HCT116 (cell line): ENCODE results near the gene EIF4E3. TPM values are rescaled to one million over a fixed set of nuclear protein-coding genes. Genes with fewer than 3 reads are reported as not detected.

ENCODE experiments used
- ATAC-seq: fragments of 200-7000 bp; cut with Tn5 transposase; 2 replicates; pipeline ENCODE4 v1.9.1; 2020; ENCODE audit warnings: mild to moderate bottlenecking, moderate library complexity
- BruUV-seq: library from RNA; stranded (reverse); fragments of 400-500 nt; replicated peaks from 2 replicates; lab custom pipeline; 2021; lab: Mats Ljungman, UMichigan
- CTCF ChIA-PET: fragments of 300-600 bp; sonication (Branson Sonifier 250); formaldehyde crosslinking; loops from one replicate; lab custom pipeline; 2021; ENCODE audit warnings: antibody characterized with exemption; lab: Charles Lee
- POLR2A ChIA-PET: fragments of 300-600, 350-600 bp; sonication (Branson Sonifier 250); formaldehyde crosslinking; loops from one replicate; lab custom pipeline; 2021; ENCODE audit warnings: antibody characterized with exemption; lab: Charles Lee
- RAD21 ChIA-PET, 2 experiments: fragments of 300-600 bp; sonication (Branson Sonifier 250); formaldehyde crosslinking; loops; one replicate each; lab custom pipeline; 2023; ENCODE audit warnings: low total read pairs in 2 of 2; ENCODE audit not compliant: uncharacterized antibody in 2 of 2, unreplicated experiment in 2 of 2, low non-redundant PET in 1 of 2; lab: Charles Lee
- DNase-seq: peaks from one replicate; pipeline ENCODE4 v3.0.0-alpha.2; 2010; ENCODE audit warnings: low read depth, low spot score
- H2AFZ ChIP-seq: fragments of 200-600 bp; shearing (Covaris generic), sonication (generic); 2 replicates; pipeline ENCODE4 v1.6.1; 2017; ENCODE audit warnings: low read depth, mixed run types, mixed read lengths, antibody characterized with exemption, low read length; ENCODE audit not compliant: poor library complexity, severe bottlenecking
- H3K27ac ChIP-seq: 2 replicates; pipeline ENCODE4 v1.5.1; 2012; ENCODE audit warnings: low read depth, low read length
- H3K27me3 ChIP-seq: fragments of 200-600 bp; sonication (generic); 2 replicates; pipeline ENCODE4 v1.6.1; 2016; ENCODE audit warnings: mixed run types, low read length, mixed read lengths; ENCODE audit not compliant: insufficient read depth
- H3K36me3 ChIP-seq, 2 experiments: fragments of 200-500 bp in 1 of 2; fragments of 200-600 bp in 1 of 2; sonication (Bioruptor generic) in 1 of 2; sonication (generic) in 1 of 2; 2 replicates each; pipeline versions ENCODE4 v1.5.1 to v1.6.1; 2014 to 2016; ENCODE audit warnings: low read length in 2 of 2, inconsistent platforms in 1 of 2, mixed read lengths in 1 of 2, mixed run types in 1 of 2; ENCODE audit not compliant: insufficient read depth in 2 of 2, control insufficient read depth in 1 of 2
- H3K4me1 ChIP-seq, 2 experiments: fragments of 200-600 bp in 1 of 2; sonication (generic) in 1 of 2; 2 replicates each; pipeline versions ENCODE4 v1.5.1 to v1.6.1; 2012 to 2017; ENCODE audit warnings: low read length in 2 of 2, inconsistent platforms in 1 of 2, mild to moderate bottlenecking in 1 of 2, mixed read lengths in 1 of 2, mixed run types in 1 of 2, moderate library complexity in 1 of 2; ENCODE audit not compliant: insufficient read depth in 2 of 2, control insufficient read depth in 1 of 2
- H3K4me2 ChIP-seq: fragments of 200-600 bp; sonication (generic); 2 replicates; pipeline ENCODE4 v1.6.1; 2017; ENCODE audit warnings: mixed run types, low read length, mixed read lengths
- H3K4me3 ChIP-seq, 2 experiments: fragments of 200-600 bp in 1 of 2; sonication (generic) in 1 of 2; replicated peaks in 1 of 2; 2 replicates each; pipeline ENCODE4 v1.5.1; 2011 to 2016; ENCODE audit warnings: low read length in 2 of 2, control low read depth in 1 of 2, low read depth in 1 of 2, mild to moderate bottlenecking in 1 of 2, mixed read lengths in 1 of 2, mixed run types in 1 of 2
- H3K79me2 ChIP-seq: fragments of 200-600 bp; sonication (generic); 2 replicates; pipeline ENCODE4 v1.6.1; 2017; ENCODE audit warnings: mild to moderate bottlenecking, mixed run types, low read length, moderate library complexity, mixed read lengths; ENCODE audit not compliant: insufficient read depth
- H3K9ac ChIP-seq: fragments of 200-600 bp; sonication (generic); 2 replicates; pipeline ENCODE4 v1.6.1; 2016; ENCODE audit warnings: low read length, mixed read lengths
- H3K9me2 ChIP-seq: fragments of 200-600 bp; sonication (generic), shearing (Covaris generic); 2 replicates; pipeline ENCODE4 v1.6.1; 2017; ENCODE audit warnings: mixed run types, mild to moderate bottlenecking, moderate library complexity; ENCODE audit not compliant: insufficient read depth
- H3K9me3 ChIP-seq, 2 experiments: fragments of 200-500 bp in 1 of 2; fragments of 200-600 bp in 1 of 2; sonication (Bioruptor generic) in 1 of 2; sonication (generic) in 1 of 2; 2 replicates each; pipeline ENCODE4 v1.6.1; 2014 to 2017; ENCODE audit warnings: low read length in 2 of 2, mixed read lengths in 2 of 2, inconsistent platforms in 1 of 2, low read depth in 1 of 2, mild to moderate bottlenecking in 1 of 2, mixed run types in 1 of 2, moderate library complexity in 1 of 2; ENCODE audit not compliant: control insufficient read depth in 1 of 2, insufficient read depth in 1 of 2
- H4K20me1 ChIP-seq: fragments of 200-600 bp; sonication (generic), shearing (Covaris generic); 2 replicates; pipeline ENCODE4 v1.6.1; 2017; ENCODE audit warnings: mixed run types, mild to moderate bottlenecking, moderate library complexity; ENCODE audit not compliant: insufficient read depth
- CBX3 ChIP-seq: IDR thresholded peaks from 2 replicates; pipeline ENCODE4 v1.6.1; 2012; ENCODE audit warnings: low read depth
- CEBPB ChIP-seq: IDR thresholded peaks from 2 replicates; pipeline ENCODE4 v1.6.1; 2012; ENCODE audit warnings: low read depth
- EGR1 ChIP-seq: IDR thresholded peaks from 2 replicates; pipeline ENCODE4 v1.6.1; 2012; ENCODE audit warnings: low read depth
- ELF1 ChIP-seq: IDR thresholded peaks from 2 replicates; pipeline ENCODE4 v1.6.1; 2012; ENCODE audit warnings: low read depth, borderline replicate concordance
- EZH2 ChIP-seq: fragments of 200-600 bp; sonication (generic); IDR thresholded peaks from 2 replicates; pipeline ENCODE4 v1.6.1; 2017; ENCODE audit warnings: antibody characterized with exemption, mixed run types
- EZH2phosphoT487 ChIP-seq: fragments of 200-600 bp; IDR thresholded peaks from 2 replicates; pipeline ENCODE4 v1.6.1; 2018; ENCODE audit warnings: antibody characterized with exemption, borderline replicate concordance
- JUND ChIP-seq: IDR thresholded peaks from 2 replicates; pipeline ENCODE4 v1.6.1; 2012
- POLR2A ChIP-seq: IDR thresholded peaks from 2 replicates; pipeline ENCODE4 v1.7.0; 2011; ENCODE audit warnings: borderline replicate concordance; ENCODE audit not compliant: insufficient read depth, insufficient read length; ENCODE audit errors: extremely low read depth
- POLR2AphosphoS5 ChIP-seq: IDR thresholded peaks from 2 replicates; pipeline ENCODE4 v1.6.1; 2011; ENCODE audit warnings: mild to moderate bottlenecking, low read depth, low read length, moderate library complexity
- RAD21 ChIP-seq: IDR thresholded peaks from 2 replicates; pipeline ENCODE4 v1.6.1; 2012; ENCODE audit warnings: low read depth, mild to moderate bottlenecking
- SIN3A ChIP-seq: IDR thresholded peaks from 2 replicates; pipeline ENCODE4 v1.6.1; 2012; ENCODE audit warnings: low read depth
- SP1 ChIP-seq: IDR thresholded peaks from 2 replicates; pipeline ENCODE4 v1.6.1; 2012; ENCODE audit warnings: low read depth
- SRF ChIP-seq: IDR thresholded peaks from 2 replicates; pipeline ENCODE4 v1.6.1; 2012; ENCODE audit warnings: low read depth
- TCF7L2 ChIP-seq: IDR thresholded peaks from 2 replicates; pipeline ENCODE4 v1.7.0; 2011; ENCODE audit warnings: borderline replicate concordance, inconsistent platforms; ENCODE audit not compliant: insufficient read depth, insufficient read length; ENCODE audit errors: extremely low read depth
- ZNF274 ChIP-seq: fragments of 200-500 bp; sonication (Bioruptor generic); IDR thresholded peaks from 2 replicates; pipeline ENCODE4 v1.6.1; 2014; ENCODE audit warnings: mild to moderate bottlenecking, low read depth, low read length, inconsistent platforms
- intact Hi-C: fragments of 100-400 bp; cut with micrococcal nuclease; formaldehyde crosslinking; loops from 2 replicates; pipeline ENCODE4 v1.10.0; 2022
- total RNA-seq: library from RNA; stranded (reverse); gene quantifications from one replicate; pipeline ENCODE4 v1.2.1, GENCODE V29; 2021; ENCODE audit not compliant: unreplicated experiment
- TF ChIP-seq, protein P1 (sequence below): IDR thresholded peaks from 2 replicates; pipeline ENCODE4 v1.6.1; 2012; ENCODE audit warnings: low read depth

EIF4E3 gene
- total RNA-seq, 1 experiment from 2014 or later = 6.0 TPM

DNA sequence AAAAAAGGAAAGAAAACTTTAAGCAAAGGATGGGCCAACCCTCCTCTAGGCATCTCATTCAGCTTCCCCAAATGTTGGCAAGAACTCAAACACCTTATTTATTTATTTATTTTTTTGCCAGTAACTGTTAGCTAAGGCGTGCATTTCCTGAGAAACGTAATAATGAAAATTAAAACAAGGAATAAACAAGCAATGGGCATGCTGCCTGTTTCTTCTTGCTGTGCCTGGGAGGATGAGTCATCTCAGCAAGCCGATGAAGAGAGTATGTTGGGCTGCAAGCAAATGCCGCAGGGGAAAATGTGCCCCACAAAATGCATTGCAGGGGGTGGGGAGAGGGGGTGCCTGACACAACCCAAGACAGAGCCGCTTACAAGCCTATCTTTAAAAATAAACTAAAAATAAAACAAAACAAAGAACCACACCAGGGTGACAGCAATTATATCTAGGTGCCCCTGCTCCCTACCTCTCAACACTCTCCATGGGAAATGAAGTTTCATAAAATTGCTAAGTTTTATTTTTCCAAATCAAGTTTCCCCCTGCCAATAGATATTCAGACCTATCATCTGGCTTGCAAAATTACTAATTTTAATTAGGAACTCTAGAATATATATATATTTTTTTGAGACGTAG lies 40.3 kb downstream of the EIF4E3 start:
- ChIA-PET POLR2A (no interaction called here), CTCF (no interaction called here), RAD21 (no interaction called here)
- BruUV-seq = no TSS peak
- H3K9me3 ChIP-seq = no peaks in the 10 kb centered on the region
- DNase-seq (no peak), ATAC-seq (no peak)
- H3K27me3 ChIP-seq = no peaks in the 10 kb centered on the region
- H3K4me1 ChIP-seq = peaks cover 0 to 7% of the 10 kb centered on the region in 2 experiments; a peak in 3 of 4 replicates
- H4K20me1 ChIP-seq = no peaks in the 10 kb centered on the region
- intact Hi-C loops = no loop called here
- no peaks in the 10 kb centered on the region for H3K9me2 ChIP-seq
- H3K9ac ChIP-seq = no peak overlapping the region
- no peak overlapping the region for H3K4me2 ChIP-seq
- no peak overlapping the region for H2AFZ ChIP-seq
- TF ChIP-seq TCF7L2 (no peak), CEBPB (no peak), SIN3A (no peak), POLR2A (no peak), EGR1 (no peak), ZNF274 (no peak), JUND (no peak)
- no peaks in the 10 kb centered on the region for H3K79me2 ChIP-seq
- no peaks in the 10 kb centered on the region for H3K36me3 ChIP-seq
- H3K27ac ChIP-seq = no peak overlapping the region
- H3K4me3 ChIP-seq = no peak overlapping the region

DNA sequence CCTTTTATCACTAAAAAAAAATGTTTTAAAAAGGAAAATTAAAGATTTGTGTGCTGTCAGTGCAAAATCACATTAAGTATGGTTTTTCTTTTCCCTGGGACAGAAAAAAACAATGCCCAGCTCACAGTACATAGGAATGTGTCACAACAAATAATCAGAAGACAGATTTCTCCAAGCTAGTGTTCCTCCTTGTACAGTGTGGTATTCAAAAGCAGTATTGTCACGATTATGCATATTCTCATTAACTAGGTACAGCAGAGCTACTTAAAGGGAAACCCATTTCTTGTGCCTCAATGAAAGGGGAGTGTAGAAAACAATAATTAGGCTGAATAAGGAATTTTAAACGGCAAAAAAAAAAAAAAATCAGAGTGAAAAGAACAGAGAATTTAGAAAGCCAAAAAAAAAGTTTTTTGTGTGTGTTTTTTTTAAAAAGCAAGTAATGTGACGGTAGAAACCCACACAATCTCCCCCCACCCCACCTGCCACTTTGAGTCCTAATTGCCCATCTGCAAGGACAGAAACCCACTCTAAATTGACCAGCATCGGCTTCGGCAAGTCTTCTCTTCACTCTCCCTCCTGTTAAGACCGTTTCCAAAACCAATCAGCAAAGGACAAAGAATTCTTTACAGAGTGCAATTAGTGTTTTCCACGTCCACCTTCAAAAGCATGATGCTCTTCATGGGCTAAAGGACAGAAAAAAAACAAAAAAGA lies 41.0 kb downstream of the EIF4E3 start:
- H3K4me3 ChIP-seq = no peak overlapping the region
- TF ChIP-seq SRF = no peak
- TF ChIP-seq POLR2A = no peak
- TF ChIP-seq EZH2phosphoT487 = no peak
- no peak for TF ChIP-seq CBX3
- TF ChIP-seq POLR2AphosphoS5 = no peak
- TF ChIP-seq ELF1 = no peak
- no peak for TF ChIP-seq JUND
- TF ChIP-seq RAD21 = no peak
- TF ChIP-seq EZH2 = no peak
- no peak for TF ChIP-seq ZNF274
- no peak for TF ChIP-seq SIN3A
- TF ChIP-seq SP1 = no peak
- no peak for TF ChIP-seq CEBPB
- TF ChIP-seq TCF7L2 = no peak
- TF ChIP-seq, protein P1, sequence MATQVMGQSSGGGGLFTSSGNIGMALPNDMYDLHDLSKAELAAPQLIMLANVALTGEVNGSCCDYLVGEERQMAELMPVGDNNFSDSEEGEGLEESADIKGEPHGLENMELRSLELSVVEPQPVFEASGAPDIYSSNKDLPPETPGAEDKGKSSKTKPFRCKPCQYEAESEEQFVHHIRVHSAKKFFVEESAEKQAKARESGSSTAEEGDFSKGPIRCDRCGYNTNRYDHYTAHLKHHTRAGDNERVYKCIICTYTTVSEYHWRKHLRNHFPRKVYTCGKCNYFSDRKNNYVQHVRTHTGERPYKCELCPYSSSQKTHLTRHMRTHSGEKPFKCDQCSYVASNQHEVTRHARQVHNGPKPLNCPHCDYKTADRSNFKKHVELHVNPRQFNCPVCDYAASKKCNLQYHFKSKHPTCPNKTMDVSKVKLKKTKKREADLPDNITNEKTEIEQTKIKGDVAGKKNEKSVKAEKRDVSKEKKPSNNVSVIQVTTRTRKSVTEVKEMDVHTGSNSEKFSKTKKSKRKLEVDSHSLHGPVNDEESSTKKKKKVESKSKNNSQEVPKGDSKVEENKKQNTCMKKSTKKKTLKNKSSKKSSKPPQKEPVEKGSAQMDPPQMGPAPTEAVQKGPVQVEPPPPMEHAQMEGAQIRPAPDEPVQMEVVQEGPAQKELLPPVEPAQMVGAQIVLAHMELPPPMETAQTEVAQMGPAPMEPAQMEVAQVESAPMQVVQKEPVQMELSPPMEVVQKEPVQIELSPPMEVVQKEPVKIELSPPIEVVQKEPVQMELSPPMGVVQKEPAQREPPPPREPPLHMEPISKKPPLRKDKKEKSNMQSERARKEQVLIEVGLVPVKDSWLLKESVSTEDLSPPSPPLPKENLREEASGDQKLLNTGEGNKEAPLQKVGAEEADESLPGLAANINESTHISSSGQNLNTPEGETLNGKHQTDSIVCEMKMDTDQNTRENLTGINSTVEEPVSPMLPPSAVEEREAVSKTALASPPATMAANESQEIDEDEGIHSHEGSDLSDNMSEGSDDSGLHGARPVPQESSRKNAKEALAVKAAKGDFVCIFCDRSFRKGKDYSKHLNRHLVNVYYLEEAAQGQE = no peak

More for the DNA sequence above, 41.0 kb downstream of the EIF4E3 start:
- Histone ChIP-seq H4K20me1 (no peaks in the 10 kb centered on the region), H3K9me2 (no peaks in the 10 kb centered on the region), H2AFZ (no peak overlapping the region), H3K27ac (no peak overlapping the region), H3K9ac (no peak overlapping the region), H3K4me1 (peaks cover 0 to 7% of the 10 kb centered on the region in 2 experiments; a peak in 3 of 4 replicates), H3K79me2 (no peaks in the 10 kb centered on the region), H3K9me3 (no peaks in the 10 kb centered on the region), H3K36me3 (no peaks in the 10 kb centered on the region), H3K4me2 (no peak overlapping the region), H3K27me3 (no peaks in the 10 kb centered on the region)
- no peak for ATAC-seq
- BruUV-seq = no TSS peak
- DNase-seq = no peak
- ChIA-PET POLR2A (no interaction called here), CTCF (no interaction called here), RAD21 (no interaction called here)
- intact Hi-C loops = no loop called here
